Measurements from ENCODE around the gene G3BP2. TPM values are rescaled to one million over a fixed set of nuclear protein-coding genes. Genes with fewer than 3 reads are reported as not detected.

Gene G3BP2
- total RNA-seq, 1 experiment from 2014 or later, result 82.7 TPM

- DNase-seq (ENCODE audit: low read depth), result no peak
These were observed 34.0 kb downstream of the G3BP2 start for GRCh38 chr4:75639124-75639695.

- no peak for DNase-seq (ENCODE audit: low read depth)
These were observed 35.4 kb downstream of the G3BP2 start for GRCh38 chr4:75637827-75638226.

DNA sequence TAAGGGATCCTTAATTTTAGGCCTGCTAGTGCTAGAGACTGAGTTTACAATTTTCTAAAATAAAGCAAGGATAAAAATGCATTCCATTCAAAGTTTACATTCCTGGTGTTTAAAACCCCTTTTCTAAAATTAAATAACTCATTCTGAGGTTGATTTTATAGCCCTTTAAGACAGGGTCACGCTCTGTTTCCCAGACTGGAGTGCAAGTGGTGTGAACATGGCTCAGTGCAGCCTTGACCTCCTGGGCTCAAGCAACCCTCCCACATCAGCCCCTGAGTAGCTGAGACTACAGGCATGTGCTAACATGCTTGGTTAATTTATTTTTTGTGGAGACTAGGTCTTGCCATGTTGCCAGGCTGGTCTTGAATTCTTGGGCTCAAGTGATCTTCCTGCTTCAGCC lies 36.0 kb downstream of the G3BP2 start:
- DNase-seq (ENCODE audit: low read depth), result no peak

GRCh38 chr4:75634951-75635350 lies 38.3 kb downstream of the G3BP2 start:
- DNase-seq (ENCODE audit: low read depth), result no peak

- peak; percentile 16 for DNase-seq (ENCODE audit: low read depth)
These were observed 38.9 kb downstream of the G3BP2 start for GRCh38 chr4:75634281-75634680.

DNA sequence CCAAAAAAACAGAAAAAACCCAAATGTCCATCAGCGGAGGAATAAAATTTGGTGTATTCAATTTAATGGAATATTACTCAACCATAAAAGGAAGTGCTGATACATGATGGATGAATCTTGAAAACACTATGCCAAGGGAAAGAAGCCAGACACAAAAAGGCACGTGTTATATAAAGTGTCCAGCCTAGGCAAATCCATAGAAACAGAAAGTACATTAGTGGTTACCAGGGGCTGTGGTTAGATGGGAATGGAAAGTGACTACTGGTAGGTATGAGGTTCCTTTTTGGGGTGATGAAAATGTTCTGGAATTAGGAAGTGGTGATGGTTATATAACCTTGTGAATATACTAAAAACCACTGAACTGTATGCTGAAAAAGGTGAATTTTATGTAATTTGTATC lies 39.4 kb downstream of the G3BP2 start:
- peak; percentile 23 for DNase-seq (ENCODE audit: low read depth)

DNA sequence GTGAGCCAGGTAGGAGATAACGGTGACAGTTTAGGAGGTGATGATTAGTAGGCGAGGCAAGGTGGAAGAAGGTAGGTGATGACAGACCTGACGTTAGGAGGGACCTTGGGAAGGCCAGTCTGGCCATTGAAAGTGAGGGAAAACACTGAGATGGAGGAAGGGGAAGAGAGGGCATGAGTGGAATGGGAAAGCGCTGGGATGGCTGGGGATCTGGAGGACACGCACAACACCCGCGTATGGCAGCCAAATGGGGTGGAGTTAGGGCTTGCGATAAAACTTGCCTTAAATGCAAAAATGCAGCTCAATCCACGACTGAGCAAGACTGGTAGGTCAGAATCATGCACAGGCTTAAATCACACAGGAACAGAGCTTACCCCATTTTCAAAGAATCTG lies 42.3 kb downstream of the G3BP2 start:
- DNase-seq (ENCODE audit: low read depth), result no peak

GRCh38 chr4:75630174-75630936 lies 42.9 kb downstream of the G3BP2 start, which contains the start of gene CDKL2:
Gene CDKL2 (minus strand): TSS chr4:75630528. CDS start chr4:75625988, 4,540 bp downstream.
- peak; percentile 58 for DNase-seq (ENCODE audit: low read depth)

DNA sequence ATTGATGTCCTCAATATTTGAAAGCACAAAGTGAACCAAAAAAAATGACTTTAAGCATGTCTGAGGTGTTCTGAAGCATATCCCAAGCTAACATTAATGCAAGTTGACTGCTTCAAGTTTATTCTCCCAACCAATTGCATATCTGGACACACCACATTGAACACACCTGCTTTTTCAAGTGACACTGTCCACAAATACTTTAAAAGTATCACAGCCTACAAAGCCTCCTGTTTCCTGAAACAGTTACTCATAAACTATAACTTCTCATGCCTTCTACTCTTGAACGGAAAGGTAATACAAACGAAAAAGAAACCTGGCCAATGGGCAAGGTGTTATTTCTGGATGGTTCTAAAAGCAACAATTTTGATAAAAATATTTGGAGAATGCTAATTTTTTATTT lies 44.0 kb downstream of the G3BP2 start:
- DNase-seq (ENCODE audit: low read depth), result no peak

DNA sequence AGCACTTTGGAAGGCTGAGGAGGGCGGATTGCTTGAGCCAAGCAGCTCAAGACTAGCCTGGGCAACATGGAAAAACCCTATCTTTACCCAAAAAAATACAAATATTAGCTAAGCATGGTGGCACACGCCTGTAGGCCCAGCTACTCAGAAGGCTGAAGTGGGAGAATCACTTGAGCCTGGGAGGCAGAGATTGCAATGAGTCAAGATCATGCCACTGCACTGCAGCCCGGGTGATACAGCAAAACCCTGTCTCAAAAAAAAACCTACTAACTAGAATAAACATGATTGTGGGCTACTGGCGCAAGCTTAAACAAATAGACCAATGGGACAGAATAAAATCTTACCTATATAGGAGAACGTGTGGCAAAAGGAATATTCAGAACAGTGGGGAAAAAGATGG lies 50.2 kb downstream of the G3BP2 start:
- no peak for DNase-seq (ENCODE audit: low read depth)

- no peak for DNase-seq (ENCODE audit: low read depth)
These were observed 51.5 kb downstream of the G3BP2 start for GRCh38 chr4:75621715-75622114.

DNA sequence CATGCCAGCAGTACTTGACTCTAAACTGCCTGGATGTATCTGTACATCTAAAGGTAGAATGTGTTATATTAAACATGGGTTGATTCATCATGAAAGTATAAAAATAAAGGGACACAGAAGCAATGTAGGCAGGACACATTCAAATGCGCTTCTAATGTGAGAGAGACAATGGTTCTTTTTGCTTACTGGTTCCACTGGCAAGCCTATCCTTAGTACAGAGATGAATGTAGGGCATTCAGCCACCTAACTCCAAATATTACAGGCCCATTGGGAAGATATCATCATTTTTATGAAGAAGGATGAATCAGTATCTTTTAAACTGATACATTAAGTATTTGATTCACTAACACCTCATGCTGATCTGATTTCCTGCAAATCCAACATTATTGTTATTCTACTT lies 60.9 kb downstream of the G3BP2 start:
- DNase-seq (ENCODE audit: low read depth), result no peak

DNA sequence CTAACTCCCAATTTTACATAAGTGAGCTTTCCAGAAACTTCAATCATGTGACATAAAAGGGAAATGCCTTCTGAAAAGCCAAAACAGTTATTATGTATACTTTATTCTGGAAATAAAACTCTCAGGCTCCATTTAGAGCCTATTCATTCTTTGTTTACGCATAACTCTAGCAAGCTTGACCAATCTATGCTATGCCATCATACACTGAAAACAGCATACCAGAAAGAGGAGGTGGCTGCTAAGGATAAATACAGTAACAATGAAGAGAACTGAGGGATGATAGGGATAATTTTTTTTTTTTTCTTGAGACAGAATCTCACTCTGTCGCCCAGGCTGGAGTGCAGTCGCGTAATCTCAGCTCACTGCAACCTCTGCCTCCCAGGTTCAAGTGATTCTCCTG lies 67.3 kb downstream of the G3BP2 start:
- no peak for DNase-seq (ENCODE audit: low read depth)

GRCh38 chr4:75599647-75600046 lies 73.6 kb downstream of the G3BP2 start:
- no peak for DNase-seq (ENCODE audit: low read depth)

- DNase-seq (ENCODE audit: low read depth), result no peak
These were observed 74.8 kb downstream of the G3BP2 start for GRCh38 chr4:75598390-75598789.

GRCh38 chr4:75596061-75596460 lies 77.2 kb downstream of the G3BP2 start:
- DNase-seq (ENCODE audit: low read depth), result no peak

DNA sequence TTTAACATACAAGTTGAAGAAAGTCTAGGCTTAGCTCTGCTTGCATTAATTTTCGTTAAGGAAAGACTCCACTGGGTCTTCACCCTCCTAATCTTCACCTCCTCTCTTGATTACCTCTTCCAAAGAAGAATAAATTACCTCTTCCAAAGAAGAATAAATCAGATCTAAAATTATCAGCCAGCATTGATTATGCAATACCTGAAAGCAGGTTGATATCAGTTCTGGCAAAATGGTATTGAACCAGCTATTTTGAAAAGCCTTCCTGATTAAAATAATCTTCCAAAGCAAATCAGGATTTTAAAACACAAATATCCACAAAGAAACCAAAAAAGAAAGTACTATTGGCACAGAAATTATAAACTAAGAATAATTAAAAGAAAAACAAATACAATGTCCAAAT lies 79.8 kb downstream of the G3BP2 start:
- no peak for DNase-seq (ENCODE audit: low read depth)

Other genes with a start within 250 kb of the G3BP2 start
- 17.8 and 38.8 TPM in 2 replicates for gene RCHY1, start 159.0 kb downstream of the G3BP2 start, total RNA-seq (2014; rRNA removed; shearing (Covaris generic))
- gene THAP6, start 158.9 kb downstream of the G3BP2 start, total RNA-seq (2014; rRNA removed; shearing (Covaris generic)), result 9.1 and 10.6 TPM in 2 replicates
- 0.97 TPM in 1 of 2 replicates, not detected in the other for gene ODAPH, start 117.3 kb downstream of the G3BP2 start, total RNA-seq (2014; rRNA removed; shearing (Covaris generic))
- gene CDKL2, start 42.9 kb downstream of the G3BP2 start, total RNA-seq (2014; rRNA removed; shearing (Covaris generic)), result 0.06 TPM in 1 of 2 replicates, not detected in the other
- 37.3 and 38.1 TPM in 2 replicates for gene USO1, start 51.2 kb upstream of the G3BP2 start, total RNA-seq (2014; rRNA removed; shearing (Covaris generic))
- gene PPEF2, start 229.0 kb upstream of the G3BP2 start, total RNA-seq (2014; rRNA removed; shearing (Covaris generic)), result not detected in 2 replicates

All from Daoy (cell line).